HepG2 (cell line): ENCODE data around the gene STYX. TPM values are rescaled to one million over a fixed set of nuclear protein-coding genes. Genes with fewer than 3 reads are reported as not detected.
A peak's percentile ranks its signal among the peaks of the same experiment; 100 is the strongest.

Source experiments
- KAT7 ChIP-seq: IDR thresholded peaks from 2 replicates; pipeline ENCODE4 v1.6.1; 2018; ENCODE audit warnings: borderline replicate concordance, missing compliant biosample characterization
- KDM1A ChIP-seq: IDR thresholded peaks from 2 replicates; pipeline ENCODE4 v1.6.1; 2016; ENCODE audit warnings: missing compliant biosample characterization
- KLF6 ChIP-seq: IDR thresholded peaks from 2 replicates; pipeline ENCODE4 v1.8.0; 2016; ENCODE audit warnings: missing biosample characterization, missing genetic modification reagents
- MBD4 ChIP-seq: IDR thresholded peaks from 2 replicates; pipeline ENCODE4 v1.6.1; 2012; ENCODE audit warnings: low read length, inconsistent platforms, borderline replicate concordance
- PCBP1 ChIP-seq: fragments of 200-400 bp; formaldehyde crosslinking; IDR thresholded peaks from 2 replicates; pipeline ENCODE4 v1.6.1; 2017; ENCODE audit warnings: mild to moderate bottlenecking, low read depth, low read length, borderline replicate concordance
- POGZ ChIP-seq: sonication (generic); formaldehyde crosslinking; IDR thresholded peaks from 2 replicates; pipeline ENCODE4 v1.4.0; 2020; ENCODE audit warnings: mild to moderate bottlenecking, missing genetic modification reagents
- ZNF543 ChIP-seq: sonication (generic); formaldehyde crosslinking; IDR thresholded peaks from 2 replicates; pipeline ENCODE4 v1.4.0; 2020; ENCODE audit warnings: mild to moderate bottlenecking, missing genetic modification reagents
- ZNF564 ChIP-seq: sonication (generic); formaldehyde crosslinking; IDR thresholded peaks from 2 replicates; pipeline ENCODE4 v1.8.1; 2023; ENCODE audit warnings: mild to moderate bottlenecking, missing genetic modification reagents
- polyA plus RNA-seq, 8 experiments: library from polyadenylated mRNA; depleted of rRNA in 3 of 8; stranded (reverse) in 7 of 8; unstranded in 1 of 8; fragments of >200 nt; fragmentation: Illumina TruSeq in 4 of 8; extraction: Trizol in 4 of 8; gene quantifications; 2 replicates each; pipeline versions ENCODE4 v1.2.1 to v1.2.3, GENCODE V29; 2011 to 2016; ENCODE audit warnings: low read depth in 4 of 8, missing spikeins in 1 of 8, mixed read lengths in 1 of 8; ENCODE audit not compliant: insufficient read depth in 1 of 8
- total RNA-seq, 5 experiments: library from RNA; depleted of rRNA; stranded (reverse); fragments of >200 nt; fragmentation: Illumina TruSeq; extraction: Trizol; gene quantifications; 2 replicates each; pipeline ENCODE4 v1.2.3, GENCODE V29; 2016; ENCODE audit warnings: low read depth in 1 of 5
- TF ChIP-seq, protein P1 (sequence below): sonication (generic); formaldehyde crosslinking; IDR thresholded peaks from 2 replicates; pipeline ENCODE4 v1.4.0; 2020; ENCODE audit warnings: missing genetic modification reagents
- TF ChIP-seq, protein P2 (sequence below): sonication (generic); formaldehyde crosslinking; IDR thresholded peaks from 2 replicates; pipeline ENCODE4 v1.4.0; 2020; ENCODE audit warnings: mild to moderate bottlenecking, missing genetic modification reagents
- TF ChIP-seq, protein P3 (sequence below): sonication (generic); formaldehyde crosslinking; IDR thresholded peaks from 2 replicates; pipeline ENCODE4 v1.4.0; 2020; ENCODE audit warnings: mild to moderate bottlenecking, missing genetic modification reagents
- TF ChIP-seq, protein P4 (sequence below): sonication (generic); formaldehyde crosslinking; IDR thresholded peaks from 2 replicates; pipeline ENCODE4 v1.8.0; 2022; ENCODE audit warnings: mild to moderate bottlenecking, missing genetic modification reagents
- TF ChIP-seq, protein P5 (sequence below): sonication (generic); formaldehyde crosslinking; conservative IDR thresholded peaks from 2 replicates; pipeline ENCODE4 v1.8.0; 2022; ENCODE audit warnings: mild to moderate bottlenecking, moderate library complexity, missing genetic modification reagents
- TF ChIP-seq, protein P6 (sequence below): sonication (generic); formaldehyde crosslinking; IDR thresholded peaks from 2 replicates; pipeline ENCODE4 v1.8.0; 2022; ENCODE audit warnings: missing genetic modification reagents, mild to moderate bottlenecking, inconsistent platforms, borderline replicate concordance
- TF ChIP-seq, protein P7 (sequence below): sonication (generic); formaldehyde crosslinking; conservative IDR thresholded peaks from 2 replicates; pipeline ENCODE4 v1.4.0; 2020; ENCODE audit warnings: mild to moderate bottlenecking, missing genetic modification reagents, moderate library complexity

The STYX gene
- total and polyA plus RNA-seq, 2 of the 13 experiments (the other 11 are each of a cell fraction or from before 2014, with no cell fraction given), result 6.6 to 10.9 TPM

DNA sequence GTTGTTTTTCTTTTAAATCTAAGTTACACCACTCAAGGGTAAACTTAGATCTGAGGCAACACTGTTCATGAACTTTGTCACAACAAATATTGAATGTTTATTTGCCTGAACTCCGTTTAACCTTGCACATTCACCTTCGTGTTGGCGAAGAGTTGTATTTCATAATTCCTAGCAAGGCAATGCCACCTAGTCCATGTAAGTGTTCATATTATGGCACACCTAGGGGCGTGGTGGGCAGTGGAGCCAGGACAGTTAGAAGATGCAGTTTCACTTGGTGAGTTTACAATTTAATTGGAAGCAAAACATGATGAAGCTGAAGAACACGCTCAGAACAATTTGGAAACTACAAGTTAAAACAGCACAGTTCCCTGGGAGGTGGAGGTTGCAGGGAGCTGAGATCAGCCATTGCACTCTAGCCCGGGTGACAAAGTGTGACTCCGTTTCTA is 91.9 kb downstream of the STYX start (continued):
- TF ChIP-seq, protein P1, sequence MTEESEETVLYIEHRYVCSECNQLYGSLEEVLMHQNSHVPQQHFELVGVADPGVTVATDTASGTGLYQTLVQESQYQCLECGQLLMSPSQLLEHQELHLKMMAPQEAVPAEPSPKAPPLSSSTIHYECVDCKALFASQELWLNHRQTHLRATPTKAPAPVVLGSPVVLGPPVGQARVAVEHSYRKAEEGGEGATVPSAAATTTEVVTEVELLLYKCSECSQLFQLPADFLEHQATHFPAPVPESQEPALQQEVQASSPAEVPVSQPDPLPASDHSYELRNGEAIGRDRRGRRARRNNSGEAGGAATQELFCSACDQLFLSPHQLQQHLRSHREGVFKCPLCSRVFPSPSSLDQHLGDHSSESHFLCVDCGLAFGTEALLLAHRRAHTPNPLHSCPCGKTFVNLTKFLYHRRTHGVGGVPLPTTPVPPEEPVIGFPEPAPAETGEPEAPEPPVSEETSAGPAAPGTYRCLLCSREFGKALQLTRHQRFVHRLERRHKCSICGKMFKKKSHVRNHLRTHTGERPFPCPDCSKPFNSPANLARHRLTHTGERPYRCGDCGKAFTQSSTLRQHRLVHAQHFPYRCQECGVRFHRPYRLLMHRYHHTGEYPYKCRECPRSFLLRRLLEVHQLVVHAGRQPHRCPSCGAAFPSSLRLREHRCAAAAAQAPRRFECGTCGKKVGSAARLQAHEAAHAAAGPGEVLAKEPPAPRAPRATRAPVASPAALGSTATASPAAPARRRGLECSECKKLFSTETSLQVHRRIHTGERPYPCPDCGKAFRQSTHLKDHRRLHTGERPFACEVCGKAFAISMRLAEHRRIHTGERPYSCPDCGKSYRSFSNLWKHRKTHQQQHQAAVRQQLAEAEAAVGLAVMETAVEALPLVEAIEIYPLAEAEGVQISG (CRISPR knock-in tag), result peak; percentile 72
- TF ChIP-seq POGZ (CRISPR knock-in tag), result peak; percentile 80
- TF ChIP-seq, protein P2, sequence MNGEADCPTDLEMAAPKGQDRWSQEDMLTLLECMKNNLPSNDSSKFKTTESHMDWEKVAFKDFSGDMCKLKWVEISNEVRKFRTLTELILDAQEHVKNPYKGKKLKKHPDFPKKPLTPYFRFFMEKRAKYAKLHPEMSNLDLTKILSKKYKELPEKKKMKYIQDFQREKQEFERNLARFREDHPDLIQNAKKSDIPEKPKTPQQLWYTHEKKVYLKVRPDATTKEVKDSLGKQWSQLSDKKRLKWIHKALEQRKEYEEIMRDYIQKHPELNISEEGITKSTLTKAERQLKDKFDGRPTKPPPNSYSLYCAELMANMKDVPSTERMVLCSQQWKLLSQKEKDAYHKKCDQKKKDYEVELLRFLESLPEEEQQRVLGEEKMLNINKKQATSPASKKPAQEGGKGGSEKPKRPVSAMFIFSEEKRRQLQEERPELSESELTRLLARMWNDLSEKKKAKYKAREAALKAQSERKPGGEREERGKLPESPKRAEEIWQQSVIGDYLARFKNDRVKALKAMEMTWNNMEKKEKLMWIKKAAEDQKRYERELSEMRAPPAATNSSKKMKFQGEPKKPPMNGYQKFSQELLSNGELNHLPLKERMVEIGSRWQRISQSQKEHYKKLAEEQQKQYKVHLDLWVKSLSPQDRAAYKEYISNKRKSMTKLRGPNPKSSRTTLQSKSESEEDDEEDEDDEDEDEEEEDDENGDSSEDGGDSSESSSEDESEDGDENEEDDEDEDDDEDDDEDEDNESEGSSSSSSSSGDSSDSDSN (CRISPR knock-in tag), result no peak
- TF ChIP-seq KDM1A (CRISPR knock-in tag), result peak; percentile 89
- TF ChIP-seq MBD4, result peak; percentile 80; the same call in 1 of the 2 replicates
- TF ChIP-seq KAT7 (CRISPR knock-in tag), result no peak
- TF ChIP-seq KLF6 (CRISPR knock-in tag), result peak; percentile 69; the same call in 1 of the 2 replicates
- TF ChIP-seq, protein P3, sequence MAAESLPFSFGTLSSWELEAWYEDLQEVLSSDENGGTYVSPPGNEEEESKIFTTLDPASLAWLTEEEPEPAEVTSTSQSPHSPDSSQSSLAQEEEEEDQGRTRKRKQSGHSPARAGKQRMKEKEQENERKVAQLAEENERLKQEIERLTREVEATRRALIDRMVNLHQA (CRISPR knock-in tag), result no peak
- TF ChIP-seq, protein P4, sequence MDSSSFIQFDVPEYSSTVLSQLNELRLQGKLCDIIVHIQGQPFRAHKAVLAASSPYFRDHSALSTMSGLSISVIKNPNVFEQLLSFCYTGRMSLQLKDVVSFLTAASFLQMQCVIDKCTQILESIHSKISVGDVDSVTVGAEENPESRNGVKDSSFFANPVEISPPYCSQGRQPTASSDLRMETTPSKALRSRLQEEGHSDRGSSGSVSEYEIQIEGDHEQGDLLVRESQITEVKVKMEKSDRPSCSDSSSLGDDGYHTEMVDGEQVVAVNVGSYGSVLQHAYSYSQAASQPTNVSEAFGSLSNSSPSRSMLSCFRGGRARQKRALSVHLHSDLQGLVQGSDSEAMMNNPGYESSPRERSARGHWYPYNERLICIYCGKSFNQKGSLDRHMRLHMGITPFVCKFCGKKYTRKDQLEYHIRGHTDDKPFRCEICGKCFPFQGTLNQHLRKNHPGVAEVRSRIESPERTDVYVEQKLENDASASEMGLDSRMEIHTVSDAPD (CRISPR knock-in tag), result peak; percentile 35; the same call in 1 of the 2 replicates
- TF ChIP-seq, protein P5, sequence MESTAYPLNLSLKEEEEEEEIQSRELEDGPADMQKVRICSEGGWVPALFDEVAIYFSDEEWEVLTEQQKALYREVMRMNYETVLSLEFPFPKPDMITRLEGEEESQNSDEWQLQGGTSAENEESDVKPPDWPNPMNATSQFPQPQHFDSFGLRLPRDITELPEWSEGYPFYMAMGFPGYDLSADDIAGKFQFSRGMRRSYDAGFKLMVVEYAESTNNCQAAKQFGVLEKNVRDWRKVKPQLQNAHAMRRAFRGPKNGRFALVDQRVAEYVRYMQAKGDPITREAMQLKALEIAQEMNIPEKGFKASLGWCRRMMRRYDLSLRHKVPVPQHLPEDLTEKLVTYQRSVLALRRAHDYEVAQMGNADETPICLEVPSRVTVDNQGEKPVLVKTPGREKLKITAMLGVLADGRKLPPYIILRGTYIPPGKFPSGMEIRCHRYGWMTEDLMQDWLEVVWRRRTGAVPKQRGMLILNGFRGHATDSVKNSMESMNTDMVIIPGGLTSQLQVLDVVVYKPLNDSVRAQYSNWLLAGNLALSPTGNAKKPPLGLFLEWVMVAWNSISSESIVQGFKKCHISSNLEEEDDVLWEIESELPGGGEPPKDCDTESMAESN, result peak; percentile 87
- TF ChIP-seq, protein P6, sequence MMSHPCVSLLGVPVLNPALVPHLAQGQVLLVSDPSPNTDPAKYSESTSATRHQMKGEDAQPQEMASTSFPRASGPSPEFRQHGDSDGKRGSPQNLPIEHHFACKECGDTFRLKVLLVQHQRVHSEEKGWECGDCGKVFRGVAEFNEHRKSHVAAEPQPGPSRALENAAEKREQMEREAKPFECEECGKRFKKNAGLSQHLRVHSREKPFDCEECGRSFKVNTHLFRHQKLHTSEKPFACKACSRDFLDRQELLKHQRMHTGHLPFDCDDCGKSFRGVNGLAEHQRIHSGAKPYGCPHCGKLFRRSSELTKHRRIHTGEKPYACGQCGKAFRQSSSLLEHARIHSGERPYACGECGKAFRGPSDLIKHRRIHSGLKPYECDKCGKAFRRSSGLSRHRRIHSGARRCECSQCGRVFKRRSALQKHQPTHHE (CRISPR knock-in tag), result no peak
- TF ChIP-seq ZNF543 (CRISPR knock-in tag), result no peak
- TF ChIP-seq ZNF564, result no peak
- TF ChIP-seq PCBP1, result no peak
- TF ChIP-seq, protein P7, sequence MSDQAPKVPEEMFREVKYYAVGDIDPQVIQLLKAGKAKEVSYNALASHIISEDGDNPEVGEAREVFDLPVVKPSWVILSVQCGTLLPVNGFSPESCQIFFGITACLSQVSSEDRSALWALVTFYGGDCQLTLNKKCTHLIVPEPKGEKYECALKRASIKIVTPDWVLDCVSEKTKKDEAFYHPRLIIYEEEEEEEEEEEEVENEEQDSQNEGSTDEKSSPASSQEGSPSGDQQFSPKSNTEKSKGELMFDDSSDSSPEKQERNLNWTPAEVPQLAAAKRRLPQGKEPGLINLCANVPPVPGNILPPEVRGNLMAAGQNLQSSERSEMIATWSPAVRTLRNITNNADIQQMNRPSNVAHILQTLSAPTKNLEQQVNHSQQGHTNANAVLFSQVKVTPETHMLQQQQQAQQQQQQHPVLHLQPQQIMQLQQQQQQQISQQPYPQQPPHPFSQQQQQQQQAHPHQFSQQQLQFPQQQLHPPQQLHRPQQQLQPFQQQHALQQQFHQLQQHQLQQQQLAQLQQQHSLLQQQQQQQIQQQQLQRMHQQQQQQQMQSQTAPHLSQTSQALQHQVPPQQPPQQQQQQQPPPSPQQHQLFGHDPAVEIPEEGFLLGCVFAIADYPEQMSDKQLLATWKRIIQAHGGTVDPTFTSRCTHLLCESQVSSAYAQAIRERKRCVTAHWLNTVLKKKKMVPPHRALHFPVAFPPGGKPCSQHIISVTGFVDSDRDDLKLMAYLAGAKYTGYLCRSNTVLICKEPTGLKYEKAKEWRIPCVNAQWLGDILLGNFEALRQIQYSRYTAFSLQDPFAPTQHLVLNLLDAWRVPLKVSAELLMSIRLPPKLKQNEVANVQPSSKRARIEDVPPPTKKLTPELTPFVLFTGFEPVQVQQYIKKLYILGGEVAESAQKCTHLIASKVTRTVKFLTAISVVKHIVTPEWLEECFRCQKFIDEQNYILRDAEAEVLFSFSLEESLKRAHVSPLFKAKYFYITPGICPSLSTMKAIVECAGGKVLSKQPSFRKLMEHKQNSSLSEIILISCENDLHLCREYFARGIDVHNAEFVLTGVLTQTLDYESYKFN (CRISPR knock-in tag), result peak; percentile 99
